GM13977 (cell line): ENCODE data around the gene LMNB1.

ENCODE experiments used
- DNase-seq: peaks from one replicate; pipeline ENCODE4 v3.0.0; 2012; ENCODE audit warnings: low spot score
- in situ Hi-C: fragments of 300-500 bp; cut with MboI; formaldehyde crosslinking; loops from one replicate; pipeline ENCODE4 v1.12.0; 2022; ENCODE audit warnings: low sequenced_read_pairs, low pct_unique_long_range_greater_than_20kb, mixed read lengths, inconsistent platforms; ENCODE audit not compliant: unreplicated experiment
- TF ChIP-seq, protein P1 (sequence below): IDR thresholded peaks from 2 replicates; pipeline ENCODE4 v1.5.1; 2012; ENCODE audit warnings: mild to moderate bottlenecking, control low read depth; ENCODE audit not compliant: insufficient read depth; ENCODE audit errors: extremely low read depth, missing control alignments

LMNB1 gene

GRCh38 chr5:126877602-126878001 lies 100.7 kb downstream of the LMNB1 start:
- TF ChIP-seq, protein P1, sequence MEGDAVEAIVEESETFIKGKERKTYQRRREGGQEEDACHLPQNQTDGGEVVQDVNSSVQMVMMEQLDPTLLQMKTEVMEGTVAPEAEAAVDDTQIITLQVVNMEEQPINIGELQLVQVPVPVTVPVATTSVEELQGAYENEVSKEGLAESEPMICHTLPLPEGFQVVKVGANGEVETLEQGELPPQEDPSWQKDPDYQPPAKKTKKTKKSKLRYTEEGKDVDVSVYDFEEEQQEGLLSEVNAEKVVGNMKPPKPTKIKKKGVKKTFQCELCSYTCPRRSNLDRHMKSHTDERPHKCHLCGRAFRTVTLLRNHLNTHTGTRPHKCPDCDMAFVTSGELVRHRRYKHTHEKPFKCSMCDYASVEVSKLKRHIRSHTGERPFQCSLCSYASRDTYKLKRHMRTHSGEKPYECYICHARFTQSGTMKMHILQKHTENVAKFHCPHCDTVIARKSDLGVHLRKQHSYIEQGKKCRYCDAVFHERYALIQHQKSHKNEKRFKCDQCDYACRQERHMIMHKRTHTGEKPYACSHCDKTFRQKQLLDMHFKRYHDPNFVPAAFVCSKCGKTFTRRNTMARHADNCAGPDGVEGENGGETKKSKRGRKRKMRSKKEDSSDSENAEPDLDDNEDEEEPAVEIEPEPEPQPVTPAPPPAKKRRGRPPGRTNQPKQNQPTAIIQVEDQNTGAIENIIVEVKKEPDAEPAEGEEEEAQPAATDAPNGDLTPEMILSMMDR = no peak
- in situ Hi-C loops = no loop called here
- DNase-seq = no peak

DNA sequence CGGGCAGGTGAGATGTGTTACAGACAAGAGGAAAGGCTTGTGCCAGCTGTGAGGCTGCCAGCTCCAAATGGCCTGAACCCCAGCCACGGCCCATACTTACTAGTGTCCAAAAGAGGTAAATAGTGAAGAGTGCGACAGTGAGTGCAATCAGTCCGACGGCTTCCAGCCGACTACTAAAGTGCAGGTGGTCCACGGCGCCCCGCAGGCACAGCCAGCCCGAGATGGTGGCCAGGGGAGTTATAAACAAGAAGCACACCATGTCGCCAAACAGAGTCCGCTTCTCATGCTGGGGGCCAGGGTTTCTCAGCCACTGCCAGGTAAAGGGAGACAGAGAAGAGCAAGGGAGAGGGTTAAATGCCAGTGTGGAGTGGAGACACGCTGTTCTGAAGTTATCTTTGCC lies 101.1 kb downstream of the LMNB1 start:
- no peak for DNase-seq
- TF ChIP-seq, protein P1 = no peak
- in situ Hi-C loops = no loop called here

- DNase-seq = no peak
- in situ Hi-C loops = no loop called here
- TF ChIP-seq, protein P1 = no peak
Observed at GRCh38 chr5:126878634-126879033, 101.7 kb downstream of the LMNB1 start.

DNA sequence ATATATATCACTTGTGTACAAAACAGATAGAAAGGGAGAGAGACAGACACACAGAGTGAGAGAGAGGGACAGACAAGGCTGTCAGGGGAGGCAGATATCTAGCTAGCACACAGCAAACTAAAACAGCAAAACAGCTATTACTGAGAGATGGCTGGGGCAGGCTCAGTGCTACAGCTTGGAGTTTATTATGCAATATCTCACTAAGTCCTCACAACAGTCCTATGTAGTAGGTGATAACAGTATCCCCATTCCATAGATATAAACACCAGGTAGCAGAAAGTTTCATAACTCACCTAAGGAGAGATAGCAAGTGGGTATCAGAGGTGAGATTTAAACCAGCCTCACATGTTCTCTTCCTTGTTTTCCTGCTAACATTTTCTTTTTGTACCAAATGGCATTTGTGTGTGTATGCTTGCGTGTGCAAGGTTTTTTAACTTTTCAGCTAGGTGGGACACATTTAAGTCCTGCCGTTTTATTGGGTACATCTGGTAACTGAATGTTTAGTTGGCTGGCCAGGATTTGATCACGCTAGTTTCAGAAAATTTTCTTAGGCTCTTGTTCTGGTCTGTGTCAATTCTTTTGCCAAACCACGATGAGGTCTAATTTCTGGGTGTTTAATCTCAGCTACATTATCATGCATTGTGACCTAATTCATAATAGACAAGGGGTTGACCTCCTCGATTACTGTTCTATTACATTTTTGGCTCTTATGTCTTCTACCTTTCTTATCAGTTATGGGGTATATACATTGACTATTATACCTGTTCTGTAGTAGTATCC lies 105.1 kb downstream of the LMNB1 start:
- DNase-seq = no peak
- TF ChIP-seq, protein P1 = no peak
- in situ Hi-C loops = no loop called here

DNA sequence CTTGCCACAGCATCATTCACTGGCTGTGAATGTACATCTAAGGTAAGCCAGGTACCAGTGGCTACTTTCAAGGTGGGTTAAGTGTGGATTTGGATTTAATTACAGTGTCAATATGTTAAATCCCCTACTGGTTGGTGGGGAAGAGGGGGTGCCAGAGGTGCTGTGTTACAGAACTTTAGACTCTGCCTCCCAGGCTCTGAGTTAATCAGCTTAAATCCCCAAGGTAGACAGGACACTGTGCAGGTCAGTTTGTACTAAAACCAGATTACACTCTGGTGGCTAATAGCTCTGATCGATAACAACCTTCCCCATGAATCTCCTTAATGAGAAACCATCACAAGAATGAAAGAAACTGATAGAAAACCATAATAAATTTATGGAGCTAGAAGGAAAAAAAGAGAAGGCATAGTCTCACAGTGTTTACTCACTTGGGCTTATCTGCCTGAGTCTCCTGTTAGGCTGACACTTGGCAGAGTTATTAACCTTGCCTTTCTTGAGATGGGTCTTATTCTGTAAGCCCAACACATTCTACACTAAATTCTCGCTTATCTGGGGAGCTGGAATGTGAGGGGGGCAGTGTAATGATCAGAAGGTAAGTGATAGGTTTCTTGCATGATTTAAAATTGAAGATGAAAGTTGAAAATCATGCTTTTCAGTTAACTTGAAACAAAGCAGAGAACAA lies 106.8 kb downstream of the LMNB1 start:
- TF ChIP-seq, protein P1 = no peak
- in situ Hi-C loops = no loop called here

DNA sequence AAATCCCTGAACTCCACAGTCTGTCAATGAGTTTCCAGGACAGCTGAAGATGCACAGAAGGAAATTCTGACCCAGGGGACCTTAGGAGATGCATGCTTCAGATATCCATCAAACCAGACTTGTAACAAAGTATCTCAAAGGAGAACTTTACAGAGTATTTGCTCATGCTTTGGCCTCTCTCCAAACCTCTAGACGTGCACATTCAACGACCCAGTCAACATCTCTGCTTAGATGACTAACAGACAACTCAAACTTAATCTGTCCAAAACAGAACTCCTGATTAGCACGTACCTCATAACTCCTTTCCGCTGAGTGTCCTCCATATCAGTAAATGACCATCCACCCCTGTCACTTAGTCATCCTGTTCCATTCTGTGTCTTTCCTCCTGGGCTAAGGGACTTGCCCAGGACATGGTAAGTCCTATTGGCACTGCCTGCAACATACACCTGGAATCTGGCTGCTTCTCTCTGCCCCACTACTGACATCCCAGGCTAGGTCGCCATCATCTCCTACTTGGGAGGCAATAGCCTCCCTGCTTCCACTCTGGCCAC lies 107.4 kb downstream of the LMNB1 start:
- in situ Hi-C loops = no loop called here
- TF ChIP-seq, protein P1 = no peak
- no peak for DNase-seq

More for the DNA sequence above, 106.8 kb downstream of the LMNB1 start:
- DNase-seq = no peak
